Tibial artery (tissue), 4 donors: ENCODE results near the gene PGLYRP2.

Source experiments
- DNase-seq, 2 donors: peaks; one replicate each; pipeline ENCODE4 v3.0.0-alpha.2; 2019
- H3K27ac ChIP-seq, 2 donors: fragments of 200-600 bp; sonication (generic) in 1 of 2; 1 replicate in 1 of 2; 2 replicates in 1 of 2; pipeline ENCODE4 v1.5.1; 2018 to 2019; ENCODE audit warnings: mild to moderate bottlenecking in 1 of 2
- H3K27me3 ChIP-seq, 2 donors: fragments of 200-600 bp; sonication (generic) in 1 of 2; one replicate each; pipeline versions ENCODE4 v1.5.1 to v1.6.0; 2016 to 2019
- H3K36me3 ChIP-seq, 3 donors: fragments of 200-600 bp; sonication (generic) in 2 of 3; one replicate each; pipeline ENCODE4 v1.5.1; 2016 to 2019; ENCODE audit warnings: mild to moderate bottlenecking in 2 of 3
- H3K4me1 ChIP-seq, 4 donors: fragments of 200-600 bp; sonication (generic) in 2 of 4; 1 replicate in 3 of 4; 2 replicates in 1 of 4; pipeline ENCODE4 v1.5.1; 2016 to 2019
- H3K4me3 ChIP-seq, 2 donors: fragments of 200-600 bp; sonication (generic) in 1 of 2; 1 replicate in 1 of 2; 2 replicates in 1 of 2; pipeline ENCODE4 v1.5.1; 2018 to 2019; ENCODE audit warnings: mild to moderate bottlenecking in 2 of 2
- H3K9me3 ChIP-seq, 3 donors: fragments of 200-600 bp; sonication (generic) in 1 of 3; one replicate each; pipeline ENCODE4 v1.5.1; 2016 to 2019
- intact Hi-C: fragments of 100-400 bp; cut with DNase I; formaldehyde crosslinking; loops from one replicate; pipeline ENCODE4 v1.15.0; 2023; ENCODE audit warnings: low total_unique reads
- TF ChIP-seq, protein P1 (sequence below), 2 experiments: fragments of 200-600 bp in 1 of 2; fragments of 450-650 bp in 1 of 2; IDR thresholded peaks; one replicate each; pipeline ENCODE4 v1.5.1; 2017 to 2019; ENCODE audit warnings: antibody characterized with exemption in 2 of 2, mild to moderate bottlenecking in 1 of 2, moderate library complexity in 1 of 2

The PGLYRP2 gene

DNA sequence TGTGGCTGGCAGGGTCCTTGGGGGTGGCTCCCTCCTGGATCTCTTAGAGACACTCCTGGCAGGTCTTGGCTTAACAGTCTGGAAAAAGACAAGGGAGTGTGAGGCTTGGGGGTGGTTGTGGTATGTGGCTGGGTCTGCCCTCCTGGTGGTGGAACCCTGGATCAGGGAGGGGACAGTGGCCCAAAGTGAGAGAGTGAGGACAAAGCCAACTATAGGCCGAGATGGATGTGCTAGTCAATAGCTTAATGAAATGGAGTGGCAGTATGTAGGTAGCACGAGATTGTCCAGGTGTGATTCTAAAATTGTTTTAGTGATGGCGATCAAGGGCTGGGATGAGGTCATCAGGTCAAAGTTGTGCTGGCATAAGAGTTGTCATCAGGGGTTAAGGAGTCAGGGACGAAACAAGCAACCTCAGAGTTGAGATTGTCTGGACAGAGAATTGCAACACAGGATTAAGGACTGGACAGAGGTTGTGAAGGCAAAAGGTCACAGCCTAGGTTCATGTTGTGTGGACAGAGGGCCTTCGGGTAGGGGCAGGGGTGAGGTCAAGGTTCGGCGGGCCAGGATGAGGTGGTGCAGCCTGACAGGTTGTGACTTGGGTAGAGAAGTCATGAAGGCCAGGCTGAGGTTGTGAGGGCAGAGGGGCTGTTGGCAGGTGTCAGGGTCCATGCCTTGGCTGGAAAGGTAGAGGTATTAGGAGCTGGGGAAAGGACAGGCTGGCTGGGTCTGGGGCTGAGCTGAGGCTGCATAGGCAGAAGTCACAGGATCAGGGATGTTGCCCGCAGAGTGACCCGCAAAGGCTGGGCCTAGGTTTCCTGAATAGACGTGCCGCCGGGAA lies 10.4 kb downstream of the PGLYRP2 start:
- H3K4me1 ChIP-seq, result peaks cover 0 to 11% (median 7%) of the 10 kb centered on the region in 4 donors
- H3K36me3 ChIP-seq, result no peaks in the 10 kb centered on the region
- no peak for DNase-seq
- intact Hi-C loops, result no loop called here
- H3K9me3 ChIP-seq, result no peaks in the 10 kb centered on the region
- TF ChIP-seq, protein P1, sequence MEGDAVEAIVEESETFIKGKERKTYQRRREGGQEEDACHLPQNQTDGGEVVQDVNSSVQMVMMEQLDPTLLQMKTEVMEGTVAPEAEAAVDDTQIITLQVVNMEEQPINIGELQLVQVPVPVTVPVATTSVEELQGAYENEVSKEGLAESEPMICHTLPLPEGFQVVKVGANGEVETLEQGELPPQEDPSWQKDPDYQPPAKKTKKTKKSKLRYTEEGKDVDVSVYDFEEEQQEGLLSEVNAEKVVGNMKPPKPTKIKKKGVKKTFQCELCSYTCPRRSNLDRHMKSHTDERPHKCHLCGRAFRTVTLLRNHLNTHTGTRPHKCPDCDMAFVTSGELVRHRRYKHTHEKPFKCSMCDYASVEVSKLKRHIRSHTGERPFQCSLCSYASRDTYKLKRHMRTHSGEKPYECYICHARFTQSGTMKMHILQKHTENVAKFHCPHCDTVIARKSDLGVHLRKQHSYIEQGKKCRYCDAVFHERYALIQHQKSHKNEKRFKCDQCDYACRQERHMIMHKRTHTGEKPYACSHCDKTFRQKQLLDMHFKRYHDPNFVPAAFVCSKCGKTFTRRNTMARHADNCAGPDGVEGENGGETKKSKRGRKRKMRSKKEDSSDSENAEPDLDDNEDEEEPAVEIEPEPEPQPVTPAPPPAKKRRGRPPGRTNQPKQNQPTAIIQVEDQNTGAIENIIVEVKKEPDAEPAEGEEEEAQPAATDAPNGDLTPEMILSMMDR (IDR thresholded peaks at IDR 0.05), result no peak
- no peak overlapping the region for H3K27ac ChIP-seq
- H3K4me3 ChIP-seq, result no peak overlapping the region
- H3K27me3 ChIP-seq, result peaks cover 0 to 68% of the 10 kb centered on the region in 2 donors

DNA sequence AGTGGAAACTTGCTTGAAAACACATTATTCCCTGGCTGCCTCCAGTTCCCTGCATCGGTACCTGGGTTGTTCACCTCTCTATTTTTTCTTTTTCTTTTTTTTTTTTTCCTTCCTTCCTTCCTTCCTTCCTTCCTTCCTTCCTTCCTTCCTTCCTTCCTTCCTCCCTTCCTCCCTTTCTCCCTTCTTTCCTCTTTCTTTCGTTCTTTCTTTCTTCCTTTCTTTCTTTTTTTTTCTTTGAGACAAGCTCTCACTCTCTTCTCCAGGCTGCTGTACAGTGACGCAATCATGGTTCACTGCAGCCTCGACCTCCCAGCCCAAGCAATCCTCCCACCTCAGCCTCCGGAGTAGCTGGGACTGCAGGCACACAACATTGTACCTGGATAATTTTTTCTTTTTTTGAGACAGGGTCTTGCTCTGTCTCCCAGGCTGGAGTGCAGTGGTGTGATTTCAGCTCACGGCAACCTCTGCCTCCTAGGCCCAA lies 11.5 kb downstream of the PGLYRP2 start:
- DNase-seq, result no peak
- Histone ChIP-seq H3K9me3 (no peaks in the 10 kb centered on the region), H3K27ac (no peak overlapping the region), H3K4me1 (peaks cover 0 to 11% (median 7%) of the 10 kb centered on the region in 4 donors), H3K4me3 (no peak overlapping the region), H3K27me3 (peaks cover 0 to 76% of the 10 kb centered on the region in 2 donors), H3K36me3 (no peaks in the 10 kb centered on the region)
- TF ChIP-seq, protein P1 (IDR thresholded peaks at IDR 0.05), result no peak
- intact Hi-C loops, result no loop called here

DNA sequence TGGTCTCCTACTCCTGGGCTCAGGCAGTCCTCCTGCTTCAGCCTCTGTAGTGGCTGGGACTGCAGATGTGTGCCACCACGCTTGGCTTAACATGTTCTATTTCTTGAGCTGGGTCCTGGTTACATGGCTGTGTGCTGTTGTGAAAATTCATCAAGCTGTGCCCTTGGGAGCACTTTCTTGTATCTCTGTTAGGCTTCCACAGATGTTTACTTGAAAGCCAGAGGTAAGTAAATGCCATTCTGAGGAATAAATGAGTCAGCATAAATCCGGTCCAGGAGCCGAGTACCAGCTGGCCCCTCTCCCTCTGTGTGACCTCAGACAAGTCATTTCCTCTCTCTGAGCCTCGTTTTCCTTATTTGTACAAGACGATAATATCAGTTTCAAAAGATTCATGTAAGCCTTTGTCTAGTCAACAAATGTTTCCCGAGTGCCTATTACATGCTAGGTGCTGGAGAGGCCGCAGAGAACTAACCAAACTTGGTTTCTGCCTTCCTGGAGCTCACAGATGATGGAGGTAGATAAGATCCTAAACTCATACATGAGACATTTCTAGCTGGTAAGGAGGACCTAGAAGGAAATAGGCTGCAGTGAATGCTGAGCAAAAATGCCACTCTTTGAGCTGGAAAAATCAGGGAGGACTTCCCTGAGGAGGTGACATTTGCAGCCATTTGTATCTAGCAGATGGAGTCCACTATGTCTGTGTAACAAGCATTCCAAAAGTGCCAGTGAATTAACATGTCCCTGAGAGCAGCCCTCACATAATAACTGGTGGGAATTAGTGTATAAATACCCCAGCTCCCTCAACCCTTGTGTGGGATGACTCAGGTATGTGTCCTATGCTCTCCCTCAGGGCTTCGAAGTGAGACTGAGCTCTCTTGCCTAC lies 12.2 kb downstream of the PGLYRP2 start:
- peaks cover 0 to 11% (median 7%) of the 10 kb centered on the region in 4 donors for H3K4me1 ChIP-seq
- no peak for DNase-seq
- intact Hi-C loops, result no loop called here
- no peaks in the 10 kb centered on the region for H3K9me3 ChIP-seq
- no peak overlapping the region for H3K4me3 ChIP-seq
- no peak overlapping the region for H3K27ac ChIP-seq
- TF ChIP-seq, protein P1 (IDR thresholded peaks at IDR 0.05), result no peak
- no peaks in the 10 kb centered on the region for H3K36me3 ChIP-seq
- H3K27me3 ChIP-seq, result peaks cover 0 to 72% of the 10 kb centered on the region in 2 donors

DNA sequence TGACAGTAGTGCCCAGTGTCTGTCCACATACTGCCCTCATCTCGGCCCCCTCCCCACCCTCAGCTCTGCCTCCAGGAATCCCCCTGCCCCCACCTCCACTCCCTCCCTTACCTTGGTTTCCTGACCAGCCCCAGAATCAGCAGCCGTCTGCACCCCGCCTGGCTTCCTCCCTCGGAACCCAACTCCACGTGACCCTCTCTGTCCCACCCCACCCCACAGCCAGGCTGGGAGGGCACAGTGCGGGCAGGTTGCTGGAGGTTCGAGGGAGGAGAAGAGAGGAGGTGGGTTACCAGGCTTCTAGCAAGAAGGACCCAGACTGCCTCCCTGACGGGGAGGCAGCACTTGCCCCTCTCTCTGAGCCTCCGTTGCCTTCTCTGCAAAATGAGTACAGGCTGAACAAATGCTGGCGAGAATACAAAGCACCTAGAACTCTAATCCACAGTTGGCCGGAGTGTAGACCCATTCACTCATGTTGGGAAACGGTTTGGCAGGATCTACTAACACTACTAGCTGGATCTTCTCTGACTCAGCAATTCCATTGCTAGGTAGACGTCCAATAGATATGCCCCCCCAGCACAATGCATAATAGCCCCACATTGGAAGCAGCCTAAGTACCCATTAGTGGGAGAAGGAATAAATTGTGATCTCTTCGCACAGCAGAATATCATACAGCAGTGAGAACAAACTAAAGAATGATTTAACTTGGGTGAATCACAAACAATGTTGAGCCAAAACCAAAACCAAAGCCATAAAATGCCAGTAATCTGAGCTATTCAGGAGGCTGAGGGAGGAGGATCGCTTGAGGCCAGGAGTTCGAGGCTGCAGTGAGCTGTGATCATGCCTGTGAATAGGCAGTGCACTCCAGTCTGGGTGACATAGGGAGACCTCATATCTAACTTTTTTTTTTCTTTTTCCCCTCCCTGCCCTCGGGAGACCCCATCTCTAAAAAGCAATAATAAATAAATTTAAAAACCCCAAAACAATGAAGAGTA lies 14.6 kb downstream of the PGLYRP2 start, which contains the start of gene RASAL3:
Gene RASAL3, minus strand, starts transcription at position 151 of the 992 bp plus-strand sequence. CDS start 186 bp downstream, outside the sequence.
- no peaks in the 10 kb centered on the region for H3K9me3 ChIP-seq
- intact Hi-C loops, result no loop called here
- H3K27me3 ChIP-seq, result peaks cover 0 to 60% of the 10 kb centered on the region in 2 donors
- H3K27ac ChIP-seq, result no peak within 1 kb of the TSS
- TF ChIP-seq, protein P1 (IDR thresholded peaks at IDR 0.05), result no peak
- DNase-seq, result no peak
- H3K36me3 ChIP-seq, result no peaks in the 10 kb centered on the region
- peak within 1 kb of the TSS; percentile 19 to 39 for H3K4me3 ChIP-seq
- peaks cover 0 to 7% (median 4%) of the 10 kb centered on the region in 4 donors for H3K4me1 ChIP-seq
